Stimulated activated CD4-positive, alpha-beta T cell treated with anti-CD3 and anti-CD28 coated beads, Interleukin-4, amount 100 ng/mL, for 1 hour (primary cell): ENCODE data around the gene ANXA8.
"Not testable (repeated sequence)": the region's sequence is repeated elsewhere in the genome, so short reads cannot be mapped to it uniquely, and the experiment has no call there.

ENCODE experiments used
- DNase-seq: peaks from one replicate; pipeline ENCODE4 v3.0.0-alpha.2; 2020

ANXA8 gene, protein sequence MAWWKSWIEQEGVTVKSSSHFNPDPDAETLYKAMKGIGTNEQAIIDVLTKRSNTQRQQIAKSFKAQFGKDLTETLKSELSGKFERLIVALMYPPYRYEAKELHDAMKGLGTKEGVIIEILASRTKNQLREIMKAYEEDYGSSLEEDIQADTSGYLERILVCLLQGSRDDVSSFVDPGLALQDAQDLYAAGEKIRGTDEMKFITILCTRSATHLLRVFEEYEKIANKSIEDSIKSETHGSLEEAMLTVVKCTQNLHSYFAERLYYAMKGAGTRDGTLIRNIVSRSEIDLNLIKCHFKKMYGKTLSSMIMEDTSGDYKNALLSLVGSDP

DNA sequence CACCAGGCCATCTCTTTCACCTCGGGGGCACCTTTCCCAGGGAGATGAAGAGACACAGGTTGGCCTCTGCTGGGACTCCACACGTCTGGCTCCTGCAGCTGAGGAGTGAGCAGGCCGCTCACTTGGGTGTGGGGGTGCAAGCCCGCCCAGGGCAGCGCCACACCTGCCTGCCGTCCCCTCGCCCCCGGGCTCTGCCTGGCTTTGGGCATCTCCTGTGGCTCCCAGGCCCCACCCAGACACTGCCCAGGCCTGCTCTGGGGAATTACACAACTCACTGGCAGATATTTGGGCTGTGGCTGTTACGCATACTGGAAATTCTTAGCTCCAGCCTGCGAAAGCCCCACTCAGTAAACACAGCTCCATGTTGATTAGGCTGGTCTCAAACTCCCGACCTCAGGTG lies at the start of gene ANXA8:
Gene ANXA8, minus strand, starts transcription at position 193 of the 400 bp plus-strand sequence. Its CDS starts 182 bp downstream, at position 11.
- not testable (repeated sequence) for DNase-seq

GRCh38 chr10:47523475-47523874 lies 39.6 kb upstream of the ANXA8 start, which contains the start of gene AGAP9:
TSS of gene AGAP9 (minus strand) at chr10:47523638. CDS start at chr10:47523526, 112 bp downstream.
- DNase-seq, result not testable (repeated sequence)

- DNase-seq, result not testable (repeated sequence)
These were observed 18.4 kb upstream of the ANXA8 start for GRCh38 chr10:47502313-47502712.

DNA sequence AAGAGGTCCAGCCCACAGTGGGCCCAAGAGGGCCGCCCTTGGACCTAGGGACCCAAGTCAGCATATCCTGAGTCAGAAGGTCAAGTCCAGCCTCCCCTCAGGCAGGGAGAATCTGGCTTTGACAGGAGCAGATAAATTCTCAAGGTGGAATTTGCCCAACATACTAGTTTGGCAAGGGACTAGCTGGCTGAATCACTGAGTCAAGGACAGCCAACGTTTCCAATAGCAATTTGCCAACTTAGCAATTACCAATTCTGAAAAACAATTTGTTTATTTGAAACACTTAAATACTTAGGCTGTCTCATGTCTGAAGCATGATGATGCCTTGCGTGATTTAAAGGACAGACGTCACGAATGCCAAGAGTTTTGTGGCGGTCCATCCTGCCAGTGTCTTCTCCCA lies 10.3 kb upstream of the ANXA8 start:
- DNase-seq, result not testable (repeated sequence)

- DNase-seq, result not testable (repeated sequence)
These were observed 7.7 kb upstream of the ANXA8 start, which contains the start of gene FAM25G for GRCh38 chr10:47491600-47491999. TSS of gene FAM25G (minus strand) at chr10:47491700. CDS start at chr10:47491674, 26 bp downstream.

GRCh38 chr10:47489630-47490029 lies 5.7 kb upstream of the ANXA8 start:
- DNase-seq, result not testable (repeated sequence)

DNA sequence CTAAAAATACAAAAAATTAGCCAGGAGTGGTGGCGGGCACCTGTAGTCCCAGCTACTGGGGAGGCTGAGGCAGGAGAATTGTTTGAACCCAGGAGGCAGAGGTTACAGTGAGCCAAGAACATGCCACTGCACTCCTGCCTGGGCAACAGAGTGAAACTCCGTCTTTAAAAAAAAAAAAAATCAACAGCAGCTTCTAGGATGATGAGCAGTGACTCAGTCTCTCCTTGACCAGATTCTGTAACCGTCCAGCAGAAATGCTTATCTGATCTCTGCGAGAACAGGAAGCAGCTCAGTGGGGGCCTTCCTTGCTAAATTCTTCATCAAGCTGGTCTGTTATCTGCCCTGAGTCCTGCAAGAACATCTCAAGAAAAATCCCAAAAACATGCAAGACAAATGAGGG lies 2.0 kb upstream of the ANXA8 start:
- not testable (repeated sequence) for DNase-seq

DNA sequence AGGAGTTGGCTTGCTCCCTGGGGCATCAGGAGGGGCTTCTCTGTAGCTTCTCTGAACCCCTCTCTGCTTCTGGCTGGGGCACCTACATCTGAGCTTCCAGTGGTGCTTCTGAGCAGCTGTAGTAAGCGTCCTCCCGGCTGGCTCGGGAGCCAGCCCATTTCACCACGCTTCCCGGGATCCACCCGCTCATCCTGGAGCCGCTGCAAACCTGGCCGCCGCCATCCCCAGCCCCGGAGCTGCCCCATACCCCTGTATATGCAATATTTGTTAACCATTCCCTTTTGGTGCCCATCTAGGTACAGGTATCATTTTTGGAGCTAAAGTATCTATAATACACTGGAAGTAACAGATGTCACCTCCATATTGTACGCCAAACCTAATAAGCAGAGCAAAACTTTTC lies 871 bp upstream of the ANXA8 start:
- not testable (repeated sequence) for DNase-seq

GRCh38 chr10:47482367-47482766 lies 1.5 kb downstream of the ANXA8 start:
- DNase-seq, result not testable (repeated sequence)

DNA sequence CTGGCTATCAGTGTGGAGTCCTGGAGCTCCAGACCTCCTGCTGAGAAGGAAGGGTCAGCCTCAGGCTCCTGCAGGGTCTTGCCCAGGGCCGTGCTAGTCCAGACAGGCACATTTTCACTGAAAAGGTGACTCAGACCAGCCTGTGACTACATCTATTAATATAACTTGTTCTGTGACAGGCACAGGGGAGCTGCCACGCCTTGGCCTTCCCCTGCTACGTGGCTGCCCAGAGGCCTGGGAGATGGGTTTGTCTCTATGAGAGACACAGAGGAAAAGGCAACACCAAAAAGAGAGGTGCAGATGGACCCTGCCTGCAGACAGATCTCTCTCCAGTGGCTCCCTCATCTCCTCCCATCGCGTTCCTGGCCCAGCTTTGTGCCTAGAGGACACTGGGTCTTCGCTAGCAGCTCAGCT lies 2.1 kb downstream of the ANXA8 start:
- not testable (repeated sequence) for DNase-seq

- not testable (repeated sequence) for DNase-seq
These were observed 2.6 kb downstream of the ANXA8 start for GRCh38 chr10:47481182-47481766.

GRCh38 chr10:47480133-47480532 lies 3.8 kb downstream of the ANXA8 start:
- not testable (repeated sequence) for DNase-seq

DNA sequence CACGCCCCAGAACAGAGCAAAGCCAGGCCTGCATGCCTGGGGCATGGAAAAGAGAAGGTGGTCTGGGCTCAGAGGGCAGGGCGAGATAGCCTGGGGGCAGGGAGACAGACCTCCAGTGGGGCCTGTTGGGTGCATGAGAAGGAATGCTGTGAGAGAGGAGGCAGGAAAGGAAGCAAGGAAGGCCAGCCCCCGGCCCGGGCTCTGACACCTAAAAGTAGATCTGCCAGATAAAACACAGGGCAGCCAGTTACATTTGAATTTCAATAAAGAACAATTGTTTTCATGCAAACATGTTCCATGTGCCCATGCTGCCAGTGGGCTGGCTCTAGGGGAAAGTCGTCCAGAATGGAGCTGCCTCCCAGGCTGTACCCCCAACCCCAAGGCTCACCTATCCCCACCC lies 5.8 kb downstream of the ANXA8 start:
- DNase-seq, result not testable (repeated sequence)

DNA sequence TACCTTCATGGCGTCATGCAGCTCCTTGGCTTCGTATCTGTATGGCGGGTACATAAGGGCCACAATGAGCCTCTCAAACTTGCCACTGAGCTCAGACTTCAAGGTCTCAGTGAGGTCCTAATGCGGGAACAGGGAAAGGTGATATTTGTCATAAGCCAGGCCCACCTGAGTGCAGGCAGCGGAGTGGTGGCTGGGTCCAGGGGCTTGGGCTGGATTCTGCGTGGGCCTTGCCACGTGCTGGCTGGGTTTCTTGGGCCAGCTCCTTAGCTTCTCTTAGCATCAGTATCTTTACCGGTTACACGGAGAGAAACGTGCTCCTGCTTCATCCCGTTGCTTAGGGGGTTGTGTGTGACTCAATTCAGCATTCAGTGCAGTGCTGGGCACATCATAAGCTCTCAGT lies 6.8 kb downstream of the ANXA8 start:
- DNase-seq, result not testable (repeated sequence)

DNA sequence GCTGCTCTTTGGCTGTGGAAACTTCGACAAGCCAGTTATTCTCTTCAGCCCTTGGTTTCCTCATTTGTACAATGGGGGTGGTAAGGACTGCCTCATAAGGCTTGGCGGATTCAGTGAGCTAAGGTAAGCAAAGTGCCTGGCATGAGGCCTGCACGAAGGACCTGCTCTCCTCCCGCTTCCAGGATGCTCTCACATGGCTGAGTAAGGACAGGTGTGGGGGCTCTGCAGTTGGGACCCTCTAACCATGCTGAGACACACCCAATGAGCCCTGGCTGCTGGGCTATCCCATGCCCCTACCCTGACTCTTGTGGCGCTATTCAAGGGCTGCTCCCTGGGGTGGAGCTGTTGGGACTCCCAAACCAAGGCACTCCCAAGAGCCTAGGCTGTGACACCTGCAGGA lies 8.8 kb downstream of the ANXA8 start:
- not testable (repeated sequence) for DNase-seq

- not testable (repeated sequence) for DNase-seq
These were observed 10.4 kb downstream of the ANXA8 start for GRCh38 chr10:47473516-47473915.

- not testable (repeated sequence) for DNase-seq
These were observed 11.3 kb downstream of the ANXA8 start for GRCh38 chr10:47472647-47473046.

DNA sequence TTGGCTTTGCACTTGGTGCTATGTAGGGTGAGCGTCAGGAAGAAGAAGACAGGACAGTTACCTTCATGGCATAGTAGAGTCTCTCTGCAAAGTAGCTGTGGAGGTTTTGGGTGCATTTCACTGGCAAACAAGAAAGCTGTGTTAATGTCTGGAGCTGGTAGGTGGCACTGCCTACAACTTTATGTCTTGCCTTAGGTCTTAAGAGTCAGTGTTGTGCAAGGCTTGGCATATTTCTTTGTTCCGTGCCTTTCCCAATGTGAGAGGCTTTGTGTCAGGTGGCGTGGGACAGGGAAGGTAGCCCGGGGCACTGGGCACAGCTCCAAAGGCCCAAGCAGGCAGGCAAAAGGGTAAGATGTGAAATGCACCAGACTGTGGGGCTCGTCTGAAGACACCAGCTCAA lies 11.8 kb downstream of the ANXA8 start:
- not testable (repeated sequence) for DNase-seq

DNA sequence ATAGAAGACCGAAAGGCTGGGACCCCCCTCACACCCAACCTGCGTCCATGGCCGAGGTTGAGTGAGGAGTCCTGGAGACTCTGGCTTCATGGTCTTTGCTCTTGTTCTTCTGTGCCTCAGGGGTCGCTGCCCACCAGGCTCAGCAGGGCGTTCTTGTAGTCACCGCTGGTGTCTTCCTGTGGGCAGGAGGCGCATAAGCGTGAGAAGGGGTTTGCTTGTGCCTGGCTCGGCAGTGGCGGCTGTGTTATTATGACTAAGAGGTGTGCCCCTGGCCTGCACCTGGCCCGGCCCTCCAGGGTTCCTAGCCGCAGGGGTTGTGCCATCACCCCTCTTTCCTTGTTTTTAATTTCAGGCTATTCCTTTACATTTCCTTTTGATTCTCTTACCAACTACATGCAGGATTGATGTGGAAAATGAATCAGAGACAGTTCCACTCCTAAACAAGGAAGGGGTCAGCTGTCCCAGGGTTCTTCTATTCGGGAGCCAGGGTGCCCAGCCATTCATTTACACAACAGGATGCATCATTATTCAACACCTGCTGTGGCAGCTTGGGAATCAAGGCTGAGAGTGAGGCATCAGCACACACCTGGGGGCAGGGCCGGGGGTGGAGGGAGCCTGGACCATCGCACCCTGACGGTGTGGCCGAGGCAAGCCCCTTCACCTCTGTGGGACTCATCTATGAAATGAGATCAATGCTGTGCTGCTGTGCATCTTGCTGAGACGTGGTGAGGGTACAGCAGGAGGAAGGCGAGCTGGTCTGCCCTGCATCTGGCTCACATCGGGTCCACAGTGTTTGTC lies 15.0 kb downstream of the ANXA8 start:
- not testable (repeated sequence) for DNase-seq

- not testable (repeated sequence) for DNase-seq
These were observed 16.0 kb downstream of the ANXA8 start for GRCh38 chr10:47467957-47468356.

- DNase-seq, result not testable (repeated sequence)
These were observed 16.5 kb downstream of the ANXA8 start for GRCh38 chr10:47467458-47467857.

DNA sequence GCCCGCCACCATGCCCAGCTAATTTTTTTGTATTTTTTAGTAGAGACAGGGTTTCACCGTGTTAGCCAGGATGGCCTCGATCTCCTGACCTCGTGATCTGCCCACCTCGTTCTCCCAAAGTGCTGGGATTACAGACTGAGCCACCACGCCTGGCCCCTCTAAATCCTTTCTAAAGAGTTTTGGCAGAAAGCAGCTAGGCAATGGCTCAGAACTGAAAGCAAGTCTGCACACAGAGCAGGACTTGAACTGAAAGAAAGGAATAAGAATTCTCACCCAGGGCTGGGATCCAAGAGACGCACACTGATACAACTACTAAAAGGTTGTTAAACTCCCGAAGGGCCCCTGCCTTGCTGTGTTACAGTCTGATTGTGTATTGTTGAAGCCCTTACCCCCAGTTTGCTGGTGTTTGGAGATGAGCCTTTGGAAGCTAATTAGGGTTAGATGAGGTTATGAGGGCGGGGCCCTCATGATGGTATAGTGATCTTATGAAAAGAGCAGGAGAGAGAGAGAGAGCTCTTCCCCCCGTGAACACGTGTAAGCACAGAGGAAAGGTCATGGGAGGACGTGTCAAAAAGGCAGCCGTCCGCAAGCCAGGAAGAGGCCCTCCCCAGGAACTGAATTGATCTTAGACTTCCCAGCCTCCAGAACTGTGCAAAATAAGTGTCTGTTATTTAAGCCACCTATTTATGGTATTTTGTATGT lies 18.5 kb downstream of the ANXA8 start:
- not testable (repeated sequence) for DNase-seq
